GM18951 (cell line): ENCODE measurements around the gene EFHC1.
"Not testable (repeated sequence)": the region's sequence is repeated elsewhere in the genome, so short reads cannot be mapped to it uniquely, and the experiment has no call there.

Experiments
- POLR2A ChIP-seq: IDR thresholded peaks from 4 replicates; pipeline ENCODE4 v1.6.1; 2011; ENCODE audit warnings: mild to moderate bottlenecking; ENCODE audit not compliant: insufficient read length, insufficient read depth; ENCODE audit errors: extremely low read depth
- in situ Hi-C: fragments of 300-500 bp; cut with MboI; formaldehyde crosslinking; loops from one replicate; pipeline ENCODE4 v1.12.0; 2022; ENCODE audit warnings: low sequenced_read_pairs, mixed read lengths, inconsistent platforms; ENCODE audit not compliant: unreplicated experiment

EFHC1 gene

GRCh38 chr6:52423971-52424381 lies 3.8 kb downstream of the EFHC1 start:
- in situ Hi-C loops: no loop called here

GRCh38 chr6:52424513-52424912 lies 4.4 kb downstream of the EFHC1 start:
- TF ChIP-seq POLR2A: no peak
- in situ Hi-C loops: no loop called here

More at GRCh38 chr6:52423971-52424381, 3.8 kb downstream of the EFHC1 start:
- TF ChIP-seq POLR2A: no peak

DNA sequence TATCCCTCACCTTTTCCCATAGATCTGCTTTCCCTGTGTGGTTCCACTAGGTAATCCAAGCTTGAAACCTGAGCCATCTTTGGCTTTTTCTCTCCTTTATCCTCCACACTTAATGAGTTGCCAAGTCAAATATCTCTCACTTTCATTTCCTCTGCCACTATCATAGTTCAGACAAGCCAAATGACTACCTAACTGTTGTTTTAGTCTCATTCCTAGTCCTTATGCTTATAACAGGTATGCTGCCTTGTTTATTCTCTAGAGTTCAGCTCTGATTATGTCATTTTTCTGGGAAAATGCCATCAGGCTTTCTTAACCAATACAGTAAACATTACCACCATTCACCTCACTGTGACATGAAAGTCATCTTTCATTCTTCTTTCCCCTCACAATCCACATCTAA lies 6.5 kb downstream of the EFHC1 start:
- no peak for TF ChIP-seq POLR2A
- in situ Hi-C loops: no loop called here

DNA sequence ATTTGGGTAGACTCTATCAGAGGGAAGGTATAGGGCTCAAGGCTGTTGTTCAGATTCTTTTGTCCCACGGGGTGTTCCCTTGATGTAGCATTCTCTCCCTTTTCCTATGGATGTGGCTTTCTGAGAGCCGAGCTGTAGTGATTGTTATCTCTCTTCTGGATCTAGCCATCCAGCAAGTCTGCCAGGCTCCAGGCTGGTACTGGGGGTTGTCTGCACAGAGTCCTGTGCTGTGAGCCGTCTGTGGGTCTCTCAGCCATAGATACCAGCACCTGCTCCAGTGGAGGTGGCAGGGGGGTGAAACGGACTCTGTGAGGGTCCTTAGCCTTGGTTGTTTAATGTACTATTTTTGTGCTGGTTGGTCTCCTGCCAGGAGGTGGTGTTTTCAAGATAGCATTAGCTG lies 13.2 kb downstream of the EFHC1 start:
- in situ Hi-C loops: not testable (repeated sequence)

GRCh38 chr6:52435345-52435744 lies 15.2 kb downstream of the EFHC1 start:
- TF ChIP-seq POLR2A: no peak
- in situ Hi-C loops: no loop called here

- no peak for TF ChIP-seq POLR2A
- in situ Hi-C loops: no loop called here
Measured at GRCh38 chr6:52438926-52439325, 18.8 kb downstream of the EFHC1 start.

DNA sequence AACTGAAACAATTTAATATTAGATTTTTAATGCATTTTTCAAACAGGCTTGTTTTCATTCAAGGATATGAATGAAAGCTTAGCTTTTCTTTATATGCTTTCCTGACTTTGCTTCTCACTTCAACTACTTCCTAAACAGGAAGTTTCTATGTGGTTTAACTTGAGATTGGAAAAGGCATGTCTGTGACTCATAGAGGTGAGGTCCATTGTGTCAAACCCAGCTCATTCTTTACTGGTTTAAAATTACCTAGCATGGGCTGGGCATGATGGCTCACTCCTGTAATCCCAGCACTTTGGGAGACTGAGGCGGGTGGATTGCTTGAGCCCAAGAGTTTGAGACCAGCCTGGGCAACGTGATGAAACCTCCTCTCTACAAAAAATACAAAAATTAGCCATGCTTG lies 34.4 kb downstream of the EFHC1 start:
- no peak for TF ChIP-seq POLR2A
- in situ Hi-C loops: no loop called here

- in situ Hi-C loops: no loop called here
- TF ChIP-seq POLR2A: no peak
Measured at GRCh38 chr6:52457096-52457495, 37.0 kb downstream of the EFHC1 start.

DNA sequence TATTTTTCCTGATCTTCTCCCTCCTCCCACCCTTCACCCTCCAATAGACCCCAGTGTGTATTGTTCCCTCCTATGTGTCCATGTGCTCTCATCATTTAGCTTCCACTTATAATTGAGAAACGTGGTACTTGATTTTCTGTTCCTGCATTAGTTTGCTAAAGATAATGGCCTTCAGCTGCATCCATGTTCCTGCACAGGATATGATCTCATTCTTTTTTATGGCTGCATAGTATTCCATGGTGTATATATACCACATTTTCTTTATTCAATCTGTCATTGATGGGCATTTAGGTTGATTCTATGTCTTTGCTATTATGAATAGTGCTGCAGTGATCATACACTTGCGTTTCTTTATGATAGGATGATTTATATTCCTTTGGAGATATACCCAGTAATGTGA lies 41.1 kb downstream of the EFHC1 start:
- in situ Hi-C loops: not testable (repeated sequence)

- in situ Hi-C loops: no loop called here
- no peak for TF ChIP-seq POLR2A
Measured at GRCh38 chr6:52474173-52474572, 54.0 kb downstream of the EFHC1 start.

GRCh38 chr6:52475307-52475706 lies 55.2 kb downstream of the EFHC1 start:
- in situ Hi-C loops: no loop called here
- no peak for TF ChIP-seq POLR2A

- in situ Hi-C loops: no loop called here
- TF ChIP-seq POLR2A: no peak
Measured at GRCh38 chr6:52482903-52483670, 62.9 kb downstream of the EFHC1 start.

DNA sequence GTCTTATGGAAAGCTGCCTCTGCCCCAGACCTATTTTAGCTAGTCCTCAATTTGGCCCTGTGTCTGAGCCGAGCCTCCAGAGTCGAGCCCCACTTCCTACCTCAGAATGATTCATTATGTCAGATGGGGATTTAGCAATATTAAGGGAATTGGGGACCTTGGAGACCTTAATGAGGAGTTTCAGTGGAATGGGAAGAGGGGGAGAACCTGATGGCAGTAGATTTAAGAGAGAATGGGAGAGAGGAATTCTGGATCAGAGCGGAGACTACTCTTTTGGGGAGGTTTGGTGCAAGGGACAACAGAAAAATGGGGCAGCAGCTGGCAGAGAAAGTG lies 63.5 kb downstream of the EFHC1 start:
- in situ Hi-C loops: no loop called here
- no peak for TF ChIP-seq POLR2A

DNA sequence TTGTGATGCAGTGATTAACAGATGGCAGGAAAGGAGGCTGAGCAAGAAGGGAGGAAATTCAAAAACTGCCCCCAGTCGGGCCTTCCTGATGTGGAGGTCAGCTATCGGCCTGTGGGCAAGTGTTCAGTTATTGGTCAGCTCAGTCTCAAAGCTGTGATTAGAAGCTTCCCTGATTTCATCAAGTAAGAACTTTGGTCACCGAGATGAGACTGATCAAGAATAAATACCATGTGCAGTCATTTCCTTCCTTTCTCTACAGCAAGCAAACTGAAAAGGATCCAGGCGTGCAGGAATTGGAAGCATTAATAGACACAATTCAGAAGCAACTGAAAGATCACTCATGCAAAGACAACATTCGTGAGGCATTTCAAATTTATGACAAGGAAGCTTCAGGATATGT lies 69.7 kb downstream of the EFHC1 start:
- in situ Hi-C loops: no loop called here
- TF ChIP-seq POLR2A: no peak
